Left kidney (tissue), 2 donors: Measurements from ENCODE around the gene ATOX1. TPM values are rescaled to one million over a fixed set of nuclear protein-coding genes. Genes with fewer than 3 reads are reported as not detected.

Experiments
- DNase-seq: peaks from one replicate; pipeline ENCODE4 v3.0.0-alpha.2; 2013
- polyA plus RNA-seq: library from polyadenylated mRNA; unstranded; fragments of 120-200 nt; gene quantifications from one replicate; pipeline ENCODE4 v1.2.1, GENCODE V29; 2013; ENCODE audit not compliant: insufficient read length

ATOX1 gene
- polyA plus RNA-seq, 1 donor = 88.4 TPM

DNA sequence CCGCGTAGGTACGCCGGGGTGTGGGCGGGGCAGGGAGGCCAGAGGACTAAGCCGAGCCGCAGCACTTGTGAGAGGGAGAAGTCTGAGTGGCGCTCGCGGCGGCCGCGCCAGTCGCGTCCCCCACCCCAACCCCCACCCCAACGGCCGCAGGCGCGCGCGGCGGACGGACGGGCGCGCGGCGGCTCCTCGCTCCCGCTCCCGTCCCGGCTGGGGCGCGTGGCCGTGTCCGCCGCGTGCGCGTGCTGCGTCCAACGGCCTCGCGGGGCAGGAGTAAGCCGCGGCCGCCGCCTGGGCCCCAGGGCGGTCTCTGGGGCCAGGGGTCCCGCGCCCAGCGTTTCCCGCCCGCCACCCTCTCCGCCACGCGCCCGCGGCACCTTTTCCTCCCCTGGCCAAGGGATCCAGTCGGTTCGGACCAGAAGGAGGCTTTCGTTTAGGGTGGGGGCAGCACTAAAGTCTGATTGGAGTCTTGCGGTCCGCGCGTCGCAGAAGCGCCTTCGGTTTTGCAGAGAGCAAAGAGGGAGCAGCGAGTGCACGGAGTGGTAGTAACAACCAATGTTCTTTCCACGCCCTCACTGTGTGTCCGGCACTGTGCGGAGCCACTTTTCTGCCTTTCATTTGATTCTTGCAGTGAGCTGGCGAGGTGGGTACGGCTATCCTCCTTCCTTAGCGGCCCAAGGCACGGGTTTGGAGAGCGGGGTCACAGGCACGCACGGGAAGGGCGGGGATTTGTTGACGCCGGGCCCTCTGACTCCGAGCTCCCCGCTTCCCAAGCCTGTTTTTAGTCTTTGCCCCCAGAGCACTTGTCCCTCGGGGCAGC is 13.8 kb upstream of the ATOX1 start:
- DNase-seq = peak; percentile 24

- peak; percentile 100 for DNase-seq
Measured at GRCh38 chr5:151771259-151772028, 13.0 kb upstream of the ATOX1 start, which contains the start of gene G3BP1. Gene G3BP1, plus strand, starts transcription at chr5:151771954. Its CDS starts 14,667 bp downstream, at chr5:151786621.

DNA sequence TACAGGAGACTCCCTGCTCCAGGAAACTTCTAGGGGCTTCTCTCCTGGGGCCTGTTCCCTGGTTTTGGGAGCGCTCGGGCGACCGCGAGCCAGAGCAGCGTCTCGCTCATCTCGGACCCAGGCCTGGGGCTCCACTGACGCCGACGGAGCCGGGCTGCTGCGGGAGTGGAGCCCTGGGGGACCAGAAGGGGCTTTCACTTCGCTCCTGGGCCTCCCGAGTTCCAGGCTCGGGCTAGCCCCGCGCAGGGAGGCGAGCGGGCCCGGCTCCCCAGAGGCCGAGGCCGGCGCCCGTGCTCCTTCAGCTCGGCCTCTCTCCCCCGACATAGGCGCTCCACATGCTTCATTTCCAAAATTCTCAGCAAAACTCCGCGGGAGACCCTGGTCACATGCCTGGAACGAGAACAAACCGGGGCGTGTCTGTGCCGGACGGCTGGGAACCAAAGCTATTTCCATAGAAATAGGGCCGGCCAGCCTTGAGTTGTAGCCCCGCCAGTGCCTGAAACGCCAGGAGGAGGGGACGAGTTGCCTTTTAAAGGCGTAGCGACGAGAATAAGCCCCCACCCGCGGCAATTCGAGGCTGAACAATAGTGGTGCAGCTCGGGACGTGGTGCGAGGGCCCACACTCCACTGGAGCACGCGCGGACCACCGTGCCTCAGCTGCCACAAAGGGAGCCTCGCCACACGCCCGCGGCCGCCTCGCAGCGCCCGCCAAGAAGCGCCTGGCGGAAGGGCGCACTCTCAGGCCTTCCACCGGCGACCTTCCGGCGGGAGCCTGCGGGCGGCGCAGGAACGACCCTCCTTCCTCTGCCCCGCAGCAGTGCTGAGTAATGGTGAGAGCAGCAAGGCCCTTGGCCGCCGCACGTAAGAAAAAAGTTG is 12.2 kb upstream of the ATOX1 start:
- DNase-seq = peak; percentile 70

GRCh38 chr5:151766975-151767374 is 8.5 kb upstream of the ATOX1 start:
- DNase-seq = no peak

- DNase-seq = no peak
Measured at GRCh38 chr5:151764801-151765200, 6.4 kb upstream of the ATOX1 start.

GRCh38 chr5:151758141-151758429 is 346 bp downstream of the ATOX1 start:
- DNase-seq = no peak

- no peak for DNase-seq
Measured at GRCh38 chr5:151757233-151758140, 944 bp downstream of the ATOX1 start.

DNA sequence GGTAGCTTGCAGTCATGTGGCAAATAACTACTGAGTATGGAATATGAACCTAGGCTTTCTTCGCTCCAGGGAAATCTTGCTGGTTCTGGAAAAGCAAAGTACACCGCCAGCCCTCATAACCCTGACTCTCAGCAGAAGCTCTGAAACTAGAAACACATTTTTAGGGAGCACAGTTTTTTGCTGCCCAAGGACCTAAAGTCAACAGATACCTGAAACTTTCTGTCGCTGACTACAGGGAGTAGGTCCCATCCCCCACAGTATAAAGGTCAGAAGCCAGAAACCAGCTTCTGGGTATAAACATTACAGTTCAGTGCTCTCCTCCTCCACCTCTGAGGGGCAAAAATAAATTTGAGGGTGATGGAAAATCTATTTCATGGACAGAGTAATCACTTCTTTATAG is 3.0 kb downstream of the ATOX1 start:
- DNase-seq = no peak

DNA sequence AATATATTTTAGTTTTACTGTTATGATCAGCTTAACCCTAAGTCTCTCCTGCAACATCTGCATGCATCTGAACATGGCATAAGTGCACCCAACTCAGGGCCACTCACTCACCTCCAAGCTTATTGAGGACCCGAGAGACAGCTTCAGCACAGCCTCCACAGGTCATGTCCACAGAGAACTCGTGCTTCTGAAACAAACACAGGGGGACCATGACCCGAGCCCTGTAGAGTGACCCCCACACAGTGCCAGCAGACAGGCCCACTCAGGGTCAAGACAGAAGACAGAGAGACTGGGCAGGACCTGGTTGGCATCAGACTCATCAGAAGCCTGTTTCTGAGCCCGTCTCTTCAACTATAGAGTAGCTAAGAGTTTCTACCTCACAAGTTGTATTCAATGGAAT is 6.8 kb downstream of the ATOX1 start:
- no peak for DNase-seq

DNA sequence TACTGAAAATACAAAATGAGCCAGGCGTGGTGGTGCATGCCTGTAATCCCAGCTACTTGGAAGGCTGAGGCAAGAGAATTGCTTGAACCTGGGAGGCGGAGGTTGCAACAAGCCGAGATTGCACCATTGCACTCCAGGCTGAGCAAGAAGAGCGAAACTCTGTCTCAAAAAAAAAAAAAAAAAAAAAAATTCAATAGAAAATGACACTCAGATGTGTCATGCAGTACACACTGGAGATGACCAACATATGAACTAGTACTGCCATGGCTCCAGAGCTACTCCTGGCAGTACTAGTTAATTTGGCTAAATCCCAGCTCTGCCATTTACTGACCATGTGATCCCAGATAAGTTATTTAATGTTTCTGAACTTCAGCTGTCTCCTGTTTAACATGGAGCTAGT is 7.3 kb downstream of the ATOX1 start:
- DNase-seq = no peak

DNA sequence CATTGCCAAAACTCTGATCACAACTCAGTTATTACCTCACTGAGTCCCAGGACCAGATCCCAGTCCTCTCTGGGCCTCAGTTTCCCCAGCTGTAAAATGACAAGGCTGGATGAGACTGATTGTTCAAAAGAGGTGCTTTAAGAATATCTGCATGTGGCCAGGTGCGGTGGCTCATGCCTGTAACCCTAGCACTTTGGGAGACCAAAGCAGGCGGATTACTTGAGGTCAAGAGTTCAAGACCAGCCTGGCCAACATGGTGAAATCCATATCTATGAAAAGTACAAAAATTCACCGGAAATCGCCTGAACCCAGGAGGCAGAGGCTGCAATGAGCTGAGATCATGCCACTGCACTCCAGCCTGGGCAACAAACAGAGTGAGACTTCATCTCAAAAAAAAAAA is 8.3 kb downstream of the ATOX1 start:
- no peak for DNase-seq

- DNase-seq = no peak
Measured at GRCh38 chr5:151745071-151745705, 13.2 kb downstream of the ATOX1 start.

DNA sequence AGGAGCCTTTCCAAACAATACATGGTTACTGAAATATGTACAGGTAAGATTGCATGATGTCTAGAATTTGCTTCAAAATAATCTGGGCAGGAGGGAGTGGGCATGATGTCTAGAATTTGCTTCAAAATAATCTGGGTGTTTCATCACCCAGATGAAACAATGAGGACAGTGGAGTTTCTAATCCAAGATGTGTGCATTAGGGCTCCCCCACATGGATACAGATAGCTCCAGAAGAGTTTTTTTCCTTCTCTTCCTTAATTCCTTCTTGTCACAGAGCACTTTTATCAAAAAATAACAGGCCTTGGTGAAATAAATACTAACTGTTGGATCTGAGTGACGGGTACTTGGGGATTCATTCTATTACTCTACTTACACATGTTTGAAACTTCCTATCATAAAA is 14.9 kb downstream of the ATOX1 start:
- no peak for DNase-seq

DNA sequence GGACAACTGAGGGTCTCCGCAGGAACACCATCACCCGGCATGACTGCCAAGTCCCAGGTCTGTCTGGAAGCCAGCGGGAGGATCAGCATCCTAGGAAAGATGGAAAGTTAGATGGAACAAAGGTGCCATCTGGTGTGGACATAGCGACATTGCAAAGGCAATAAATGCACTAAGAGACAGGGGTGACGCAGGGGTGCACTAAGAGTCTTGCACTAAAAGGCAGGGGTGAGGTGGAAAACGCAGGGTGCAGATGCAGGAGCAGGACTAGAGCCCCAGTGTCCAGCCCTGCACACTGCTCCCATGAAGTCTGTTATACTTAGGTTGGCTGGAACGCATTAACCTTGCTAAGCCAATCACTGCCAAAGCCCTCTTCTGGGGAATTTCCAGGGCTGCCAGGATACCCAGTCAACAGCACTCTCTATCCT is 15.5 kb downstream of the ATOX1 start:
- no peak for DNase-seq

DNA sequence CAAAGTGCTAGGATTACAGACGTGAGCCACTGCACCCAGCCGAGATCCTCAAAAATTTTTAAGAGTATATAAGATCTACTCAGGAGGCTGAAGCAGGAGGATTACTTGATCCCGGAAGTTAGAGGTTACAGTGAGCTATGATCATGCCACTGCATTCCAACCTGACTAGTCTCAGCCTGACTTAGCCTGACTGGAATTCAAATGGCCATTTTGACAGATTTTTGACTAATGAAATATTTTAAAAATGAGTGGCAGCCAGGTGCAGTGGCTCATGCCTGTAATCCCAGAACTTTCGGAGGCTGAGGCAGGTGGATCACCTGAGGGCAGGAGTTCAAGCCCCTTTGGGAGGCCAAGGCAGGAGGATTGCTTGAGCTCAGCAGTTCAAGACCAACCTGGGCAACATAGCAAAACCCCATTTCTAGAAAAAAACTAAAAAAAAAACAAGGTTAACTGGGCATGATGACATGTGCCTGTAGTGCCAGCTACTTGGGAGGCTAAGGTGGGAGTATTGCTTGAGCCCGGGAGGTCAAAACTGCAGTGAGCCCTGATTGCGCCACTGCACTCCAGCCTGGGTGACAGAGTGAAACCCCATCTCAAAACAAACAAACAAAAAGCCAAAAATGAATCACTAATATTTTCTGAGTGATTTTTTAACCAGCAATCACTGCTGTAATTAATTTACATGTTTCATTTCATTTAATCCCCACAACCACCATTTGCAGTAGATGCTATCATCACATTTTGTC is 16.6 kb downstream of the ATOX1 start:
- no peak for DNase-seq

GRCh38 chr5:151740958-151741373 is 17.5 kb downstream of the ATOX1 start:
- DNase-seq = no peak

GRCh38 chr5:151740336-151740942 is 18.0 kb downstream of the ATOX1 start:
- peak; percentile 75 for DNase-seq

- peak; percentile 43 for DNase-seq
Measured at GRCh38 chr5:151739939-151740335, 18.5 kb downstream of the ATOX1 start.

GRCh38 chr5:151739395-151739794 is 19.0 kb downstream of the ATOX1 start:
- DNase-seq = no peak
